Body of pancreas (tissue), 4 donors: ENCODE data around the gene N4BP2.

Experiments
- POLR2A ChIP-seq, 3 donors: fragments of 450-650 bp; IDR thresholded peaks; one replicate each; pipeline ENCODE4 v1.6.1; 2016; ENCODE audit warnings: antibody characterized with exemption in 3 of 3, mild to moderate bottlenecking in 2 of 3
- TF ChIP-seq, protein P1 (sequence below), 7 experiments: fragments of 450-650 bp in 4 of 7; fragments of 200-600 bp in 3 of 7; sonication (generic) in 3 of 7; IDR thresholded peaks; one replicate each; pipeline ENCODE4 v1.5.1; 2016 to 2019; ENCODE audit warnings: antibody characterized with exemption in 7 of 7

DNA sequence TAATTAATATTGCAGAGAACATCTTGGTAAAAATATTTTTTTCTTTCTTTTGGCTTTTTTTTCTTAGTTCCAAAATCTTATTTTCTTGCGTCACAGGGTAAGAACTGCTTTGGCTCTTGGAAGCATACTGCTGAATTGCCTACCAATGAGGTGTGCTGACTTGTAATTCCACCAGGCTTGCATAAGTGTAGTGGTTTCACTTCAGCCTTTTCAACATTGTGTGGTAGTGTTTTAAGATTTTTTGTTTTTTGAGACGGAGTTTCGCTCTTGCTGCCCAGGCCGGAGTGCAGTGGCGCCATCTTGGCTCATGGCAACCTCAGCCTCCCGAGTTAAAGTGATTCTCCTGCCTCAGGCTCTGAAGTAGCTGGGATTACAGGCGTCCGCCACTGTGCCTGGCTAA lies 42.4 kb downstream of the N4BP2 start:
- TF ChIP-seq, protein P1, sequence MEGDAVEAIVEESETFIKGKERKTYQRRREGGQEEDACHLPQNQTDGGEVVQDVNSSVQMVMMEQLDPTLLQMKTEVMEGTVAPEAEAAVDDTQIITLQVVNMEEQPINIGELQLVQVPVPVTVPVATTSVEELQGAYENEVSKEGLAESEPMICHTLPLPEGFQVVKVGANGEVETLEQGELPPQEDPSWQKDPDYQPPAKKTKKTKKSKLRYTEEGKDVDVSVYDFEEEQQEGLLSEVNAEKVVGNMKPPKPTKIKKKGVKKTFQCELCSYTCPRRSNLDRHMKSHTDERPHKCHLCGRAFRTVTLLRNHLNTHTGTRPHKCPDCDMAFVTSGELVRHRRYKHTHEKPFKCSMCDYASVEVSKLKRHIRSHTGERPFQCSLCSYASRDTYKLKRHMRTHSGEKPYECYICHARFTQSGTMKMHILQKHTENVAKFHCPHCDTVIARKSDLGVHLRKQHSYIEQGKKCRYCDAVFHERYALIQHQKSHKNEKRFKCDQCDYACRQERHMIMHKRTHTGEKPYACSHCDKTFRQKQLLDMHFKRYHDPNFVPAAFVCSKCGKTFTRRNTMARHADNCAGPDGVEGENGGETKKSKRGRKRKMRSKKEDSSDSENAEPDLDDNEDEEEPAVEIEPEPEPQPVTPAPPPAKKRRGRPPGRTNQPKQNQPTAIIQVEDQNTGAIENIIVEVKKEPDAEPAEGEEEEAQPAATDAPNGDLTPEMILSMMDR (IDR thresholded peaks at IDR 0.05), result no peak
- TF ChIP-seq POLR2A (IDR thresholded peaks at IDR 0.05), result no peak
